ENCODE measurements around the gene CEBPB.

Gene CEBPB

GRCh38 chr20:50230184-50230583 is 39.6 kb downstream of the CEBPB start:
- DNase-seq, result no peak

GRCh38 chr20:50230871-50231560 is 40.4 kb downstream of the CEBPB start:
- no peak for DNase-seq

- no peak for DNase-seq
Observed at GRCh38 chr20:50231854-50232253, 41.2 kb downstream of the CEBPB start.

- DNase-seq, result no peak
Observed at GRCh38 chr20:50232651-50233324, 42.2 kb downstream of the CEBPB start.

GRCh38 chr20:50233325-50234212 is 42.9 kb downstream of the CEBPB start:
- no peak for DNase-seq

GRCh38 chr20:50234288-50234687 is 43.7 kb downstream of the CEBPB start:
- DNase-seq, result no peak

- no peak for DNase-seq
Observed at GRCh38 chr20:50237349-50237748, 46.7 kb downstream of the CEBPB start.

- no peak for DNase-seq
Observed at GRCh38 chr20:50238081-50238800, 47.6 kb downstream of the CEBPB start.

- no peak for DNase-seq
Observed at GRCh38 chr20:50240092-50240491, 49.5 kb downstream of the CEBPB start.

- no peak for DNase-seq
Observed at GRCh38 chr20:50242178-50242514, 51.5 kb downstream of the CEBPB start.

Measured in NCI-H2081 treated with DMSO at 0.1 percent for 48 hours (cell line).